HG03575 (cell line): Measurements from ENCODE around the gene DPYSL4.

Experiments used
- ATAC-seq: cut with Tn5 transposase; IDR thresholded peaks from one replicate; pipeline ENCODE4 v1.9.1; 2021; ENCODE audit not compliant: unreplicated experiment, insufficient number of reproducible peaks, low FRiP score; ENCODE audit errors: extremely low read depth

DPYSL4 gene

DNA sequence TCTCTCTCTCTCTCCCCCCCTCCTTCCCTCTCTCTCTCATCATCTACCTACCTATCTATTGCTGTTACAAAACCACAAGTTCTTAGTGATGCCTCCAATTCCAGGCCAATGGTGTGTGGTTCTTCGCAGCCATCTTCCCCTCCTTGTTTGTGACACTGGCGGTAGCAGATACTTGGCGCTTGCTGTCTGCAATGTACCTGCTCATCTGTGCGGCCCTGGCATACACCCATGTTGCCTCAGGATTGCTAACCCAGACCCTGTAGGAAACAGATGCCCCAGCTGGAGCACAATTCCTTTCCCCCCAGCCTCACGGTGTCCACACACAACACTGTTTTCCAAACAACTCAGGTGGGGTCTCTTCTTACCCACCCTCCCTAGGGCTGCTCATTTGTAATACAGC, 13.6 kb upstream of the DPYSL4 start:
- ATAC-seq = no peak

DNA sequence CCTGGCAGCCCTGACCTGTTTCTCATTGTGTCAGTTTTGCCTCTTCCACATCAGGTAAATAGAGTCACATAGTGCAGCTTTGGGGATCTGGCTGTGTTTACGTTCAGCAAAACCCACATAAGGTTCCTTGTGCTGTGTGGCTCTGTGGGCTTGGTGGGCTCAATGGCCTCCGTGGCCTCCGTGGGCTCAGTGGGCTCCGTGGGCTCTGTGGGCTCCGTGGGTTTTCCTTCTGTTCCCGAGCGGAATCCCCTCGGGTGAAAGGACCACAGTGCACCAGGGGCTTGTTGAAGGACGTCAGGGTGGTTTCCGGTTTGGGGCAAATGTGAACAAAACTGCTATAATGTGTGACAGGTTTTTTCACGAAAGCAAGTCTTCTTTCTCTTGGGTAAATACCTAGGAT, 12.5 kb upstream of the DPYSL4 start:
- ATAC-seq = no peak

DNA sequence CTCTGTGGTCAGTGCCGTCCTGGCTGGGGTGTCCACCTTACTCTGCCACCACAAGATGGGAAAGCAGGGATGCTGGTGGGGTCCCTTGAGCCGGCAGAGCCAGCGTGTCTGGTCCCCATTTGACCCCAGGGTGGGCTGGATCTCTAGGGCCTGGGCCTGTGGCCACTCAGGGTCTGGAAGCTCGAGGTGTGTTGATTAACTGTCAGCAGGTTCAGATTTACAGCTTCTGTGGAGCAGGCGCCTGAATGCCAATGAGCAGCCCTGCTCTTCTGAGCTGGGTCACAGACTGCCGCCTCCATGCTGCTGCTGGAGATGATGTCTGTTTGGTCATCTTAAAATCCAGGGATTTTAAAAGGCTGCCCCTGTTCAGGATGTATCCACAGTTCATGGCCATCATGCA, 11.3 kb upstream of the DPYSL4 start:
- ATAC-seq = no peak

DNA sequence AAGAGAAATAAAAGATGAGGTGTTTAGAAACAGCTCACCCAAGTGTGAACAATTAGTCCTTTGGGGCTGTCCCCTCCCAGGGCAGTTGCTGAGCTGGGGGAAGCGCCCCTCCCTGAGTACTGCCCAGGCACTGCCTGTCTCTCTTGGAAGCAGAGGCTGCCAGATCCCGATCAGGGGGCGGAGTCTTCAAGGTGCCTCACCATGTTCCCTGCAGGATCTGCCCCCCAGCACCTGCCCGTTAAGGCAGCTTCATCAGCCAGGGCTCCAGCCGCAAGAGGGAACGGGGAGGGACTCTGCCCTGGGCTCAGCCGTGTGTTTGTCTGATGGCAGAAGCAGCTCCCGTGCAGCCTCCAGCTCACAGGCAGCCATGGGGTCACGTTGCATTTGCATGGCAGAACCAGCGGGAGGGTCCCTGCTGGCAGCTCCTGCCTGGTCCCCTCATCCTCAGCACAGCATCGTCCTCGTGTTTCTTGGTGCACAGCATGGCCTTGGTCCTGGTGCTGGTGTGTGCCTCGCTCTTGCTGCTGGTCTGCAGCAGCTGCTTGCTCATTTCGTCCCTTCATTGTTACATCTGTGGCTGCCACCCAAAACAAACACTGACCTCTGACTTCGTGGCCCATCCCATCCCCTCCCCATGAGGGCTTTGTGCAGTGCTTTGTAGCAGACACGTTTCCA, 10.7 kb upstream of the DPYSL4 start:
- no peak for ATAC-seq

DNA sequence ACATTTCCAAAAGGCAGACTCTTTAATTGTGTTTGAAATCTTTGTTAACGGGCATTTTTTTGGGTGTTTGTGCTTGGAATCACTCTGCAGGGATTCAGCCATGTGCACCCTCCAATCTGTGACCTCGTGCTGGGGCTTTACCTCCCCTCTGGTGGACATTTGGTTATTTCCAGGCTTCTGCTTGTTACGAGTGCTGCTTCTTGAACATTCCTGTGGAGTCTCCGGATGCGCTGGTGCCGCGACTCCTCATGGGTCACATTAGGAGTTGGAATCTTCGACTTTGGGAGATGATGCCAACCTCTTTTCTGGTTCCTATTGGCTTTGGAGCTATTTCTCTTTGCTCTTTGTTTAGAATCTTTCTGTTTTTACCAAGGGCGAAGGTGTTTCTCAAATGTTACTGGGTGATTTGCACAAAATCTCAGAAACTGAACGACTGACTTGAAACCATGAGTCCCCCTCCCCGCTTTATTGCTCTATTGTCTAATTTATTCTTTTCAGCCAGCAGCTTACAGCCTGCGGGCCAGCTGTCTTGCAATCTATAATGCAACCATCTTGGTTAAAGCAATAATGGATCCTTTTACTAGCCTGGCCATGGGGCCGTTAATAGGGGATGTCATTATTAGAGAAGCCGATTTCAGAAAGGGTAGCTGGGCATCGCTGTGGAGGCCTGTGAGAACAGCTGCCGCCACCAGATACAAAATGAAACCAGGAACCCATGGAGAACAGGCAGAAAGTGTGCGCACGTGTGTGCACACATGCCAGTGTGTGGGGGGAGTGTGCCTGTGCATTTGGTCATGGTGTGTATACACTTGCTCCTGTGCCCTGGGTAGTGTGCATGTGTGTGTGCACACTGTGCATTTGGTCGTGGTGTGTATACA, 9.9 kb upstream of the DPYSL4 start:
- no peak for ATAC-seq

DNA sequence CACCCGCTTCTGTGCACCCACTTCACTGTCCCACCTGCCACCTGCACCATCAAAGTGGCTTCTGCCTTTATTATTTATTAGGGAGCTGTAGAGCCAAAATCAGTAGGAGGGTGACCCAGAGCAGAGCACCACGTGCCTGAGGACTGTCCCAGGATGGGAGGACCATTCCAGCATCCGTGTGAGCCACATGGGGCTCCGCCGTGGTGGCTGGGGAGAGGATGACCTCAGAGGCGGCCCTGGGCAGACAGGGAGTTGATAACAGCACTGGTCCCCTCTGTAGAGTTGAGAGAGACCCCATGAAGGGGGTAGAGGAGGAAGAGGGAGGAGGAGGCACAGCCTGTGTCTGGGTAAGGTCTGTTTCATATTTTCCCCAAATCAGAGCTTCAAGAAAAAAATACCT, 8.7 kb upstream of the DPYSL4 start:
- no peak for ATAC-seq

DNA sequence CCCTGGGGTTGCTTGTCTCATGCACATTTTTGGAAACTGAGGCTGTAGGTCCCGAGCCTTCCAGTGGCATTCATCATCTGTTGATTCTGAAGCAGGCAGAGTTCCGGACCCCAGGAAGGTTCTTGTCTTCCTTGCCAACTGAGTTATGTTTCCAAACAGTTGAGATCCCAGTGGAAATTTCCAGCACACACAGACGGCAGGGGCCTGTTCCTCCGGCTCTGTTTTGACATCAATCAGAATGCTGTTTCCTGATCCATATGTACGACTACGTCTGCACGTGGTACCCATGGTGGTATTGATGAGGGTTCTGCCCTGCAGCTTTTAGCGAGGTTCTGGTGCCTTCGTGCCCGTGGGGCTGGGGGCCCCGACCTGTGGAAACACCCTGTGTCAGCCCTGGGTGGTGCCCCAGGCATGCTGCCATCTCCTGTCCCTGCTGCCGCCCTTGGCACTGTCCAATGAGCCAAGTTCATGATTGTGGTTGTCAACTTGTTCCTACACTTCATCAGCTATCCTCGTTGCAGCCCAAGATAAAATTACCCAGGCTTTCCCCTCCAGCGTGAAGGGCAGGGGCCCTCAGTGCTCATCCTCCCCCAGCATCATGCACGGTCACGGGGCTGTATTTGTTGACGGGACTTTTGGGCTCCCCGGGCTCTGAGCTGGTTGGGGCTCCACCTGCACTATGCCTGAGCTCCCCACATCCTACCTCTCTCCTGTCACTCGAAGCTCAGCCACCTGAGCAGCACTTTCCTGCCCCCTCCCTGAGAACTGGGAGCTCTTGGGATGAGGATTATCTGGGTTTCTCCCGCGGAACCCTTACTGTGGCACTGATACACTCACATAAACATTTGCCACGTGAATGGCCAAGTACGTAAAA, 7.8 kb upstream of the DPYSL4 start:
- ATAC-seq = no peak

DNA sequence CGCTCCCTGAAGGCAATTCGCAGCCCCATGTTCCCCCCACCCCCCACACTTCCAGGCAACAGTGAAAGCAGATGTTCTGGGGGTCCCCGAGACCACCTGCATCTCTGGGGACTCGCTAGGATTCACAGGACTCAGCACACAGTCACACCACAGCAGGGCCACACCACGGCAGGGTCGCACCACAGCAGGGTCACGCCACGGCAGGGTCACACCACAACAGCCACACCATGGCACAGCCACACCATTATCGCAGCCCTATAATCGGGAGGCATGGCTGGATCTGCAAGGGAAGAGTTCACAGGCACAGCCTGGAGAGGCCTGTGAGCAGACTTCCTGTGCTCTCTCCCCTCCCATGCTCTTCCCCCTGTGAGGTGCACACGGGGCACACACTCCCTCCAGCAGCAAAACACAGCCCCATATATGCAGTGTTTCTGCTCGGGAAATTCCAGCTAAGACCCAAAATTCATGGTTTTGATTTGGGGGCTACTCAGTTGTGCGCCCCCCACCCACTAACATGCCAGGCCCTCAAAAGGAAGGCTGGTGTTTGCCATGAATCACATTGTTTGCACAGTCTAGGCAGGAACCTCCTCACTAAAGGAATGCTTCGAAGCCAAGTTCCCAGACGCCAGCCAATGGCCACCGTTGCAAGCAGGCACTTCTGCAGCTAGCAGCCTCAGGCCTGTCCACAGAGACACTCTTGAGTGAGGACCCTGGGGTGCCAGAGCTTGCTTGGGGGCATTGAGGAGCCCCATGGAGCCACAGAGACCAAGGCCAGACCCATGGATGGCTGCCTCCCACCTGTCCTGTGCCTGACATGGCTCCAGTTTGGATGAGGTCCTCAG, 7.0 kb upstream of the DPYSL4 start:
- no peak for ATAC-seq

DNA sequence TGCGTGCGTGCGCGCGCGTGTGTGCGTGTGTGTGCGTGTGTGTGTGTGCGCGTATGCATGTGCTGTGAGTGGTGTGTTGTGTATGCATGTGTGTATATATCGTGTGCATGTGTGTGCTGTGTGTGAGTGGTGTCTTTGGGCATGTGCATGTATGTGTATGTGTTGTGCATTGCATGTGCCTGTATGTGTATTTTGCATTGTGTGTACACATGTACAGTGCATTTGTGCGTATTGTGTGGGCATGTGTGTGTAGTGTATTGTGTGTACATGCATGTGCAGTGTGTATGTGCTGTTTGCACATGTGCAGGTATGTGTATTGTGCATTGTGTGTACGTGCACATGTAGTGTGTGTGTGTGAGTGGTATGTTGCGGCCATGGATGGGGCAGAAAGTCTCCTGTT, 6.0 kb upstream of the DPYSL4 start:
- ATAC-seq = no peak

DNA sequence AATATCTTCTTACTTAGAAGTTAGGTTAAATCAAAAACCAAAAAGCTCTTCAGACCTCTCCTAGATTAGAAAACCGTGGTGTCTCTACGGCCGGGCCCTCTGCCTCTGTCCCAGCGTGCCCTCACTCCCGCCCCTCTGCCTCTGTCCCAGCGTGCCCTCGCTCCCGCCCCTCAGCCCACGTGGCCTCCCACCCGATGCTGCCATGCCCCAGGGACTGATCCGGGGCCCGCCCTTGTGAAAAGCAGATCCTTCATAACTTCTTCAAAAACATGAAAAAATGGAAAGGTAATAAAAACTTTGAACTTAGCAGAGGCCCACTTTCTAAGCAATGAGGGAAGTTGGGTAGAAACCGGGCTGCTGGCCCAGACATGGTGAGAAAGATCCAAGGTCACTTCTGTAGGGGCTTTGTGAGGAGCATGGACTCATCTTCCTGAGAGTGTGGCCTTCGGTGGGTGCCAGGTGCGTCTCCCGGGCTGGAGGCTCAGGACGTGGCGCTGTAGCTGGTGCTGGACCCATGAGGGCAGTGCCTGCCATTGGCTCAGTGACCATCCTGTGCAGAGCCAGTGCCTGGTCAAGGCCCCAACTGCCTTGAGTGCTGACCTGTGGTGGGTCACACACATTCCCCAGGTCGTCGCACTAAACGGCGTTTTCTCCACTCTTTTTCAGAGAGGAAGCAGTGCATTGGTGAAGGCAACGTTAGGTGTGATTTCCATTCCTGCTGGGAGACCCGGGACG, 4.9 kb upstream of the DPYSL4 start:
- ATAC-seq = no peak

DNA sequence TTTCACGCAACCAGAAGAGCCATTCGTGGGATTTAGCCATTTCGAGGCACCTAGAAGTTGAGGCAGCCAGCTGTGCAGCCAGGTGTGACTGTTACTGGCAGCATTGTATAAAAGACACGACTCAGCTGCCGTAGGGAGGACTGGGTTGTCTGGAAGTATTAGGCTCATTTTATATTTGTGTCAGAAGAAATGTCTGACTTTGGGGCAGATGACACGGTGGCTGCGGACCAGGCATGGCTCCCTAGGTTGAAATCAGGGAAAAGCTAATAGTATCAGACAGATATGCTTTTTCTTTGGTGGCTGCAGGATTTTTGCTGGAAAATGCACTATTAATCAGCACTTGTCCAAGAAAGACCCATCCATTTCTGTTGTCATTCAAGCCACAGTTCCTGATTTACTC, 4.2 kb upstream of the DPYSL4 start:
- no peak for ATAC-seq

DNA sequence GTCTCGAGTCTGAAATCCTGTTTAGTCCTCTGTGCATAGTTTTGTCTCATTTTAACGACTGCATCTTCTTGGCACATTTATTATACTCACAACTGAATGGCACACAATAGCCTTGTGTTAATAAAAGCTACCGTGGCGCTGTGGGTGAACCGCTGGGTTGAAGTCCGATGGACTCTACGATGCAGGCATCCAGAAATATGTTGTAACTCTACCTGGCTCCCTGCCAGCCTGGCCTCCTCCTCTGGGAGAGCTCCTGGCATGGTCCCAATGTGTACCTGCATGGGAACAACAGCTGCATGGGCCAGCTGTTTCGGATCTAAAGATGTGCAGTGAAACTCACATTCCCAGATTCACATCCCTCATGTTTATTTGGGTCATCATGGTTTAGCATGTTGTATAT, 3.7 kb upstream of the DPYSL4 start:
- no peak for ATAC-seq

DNA sequence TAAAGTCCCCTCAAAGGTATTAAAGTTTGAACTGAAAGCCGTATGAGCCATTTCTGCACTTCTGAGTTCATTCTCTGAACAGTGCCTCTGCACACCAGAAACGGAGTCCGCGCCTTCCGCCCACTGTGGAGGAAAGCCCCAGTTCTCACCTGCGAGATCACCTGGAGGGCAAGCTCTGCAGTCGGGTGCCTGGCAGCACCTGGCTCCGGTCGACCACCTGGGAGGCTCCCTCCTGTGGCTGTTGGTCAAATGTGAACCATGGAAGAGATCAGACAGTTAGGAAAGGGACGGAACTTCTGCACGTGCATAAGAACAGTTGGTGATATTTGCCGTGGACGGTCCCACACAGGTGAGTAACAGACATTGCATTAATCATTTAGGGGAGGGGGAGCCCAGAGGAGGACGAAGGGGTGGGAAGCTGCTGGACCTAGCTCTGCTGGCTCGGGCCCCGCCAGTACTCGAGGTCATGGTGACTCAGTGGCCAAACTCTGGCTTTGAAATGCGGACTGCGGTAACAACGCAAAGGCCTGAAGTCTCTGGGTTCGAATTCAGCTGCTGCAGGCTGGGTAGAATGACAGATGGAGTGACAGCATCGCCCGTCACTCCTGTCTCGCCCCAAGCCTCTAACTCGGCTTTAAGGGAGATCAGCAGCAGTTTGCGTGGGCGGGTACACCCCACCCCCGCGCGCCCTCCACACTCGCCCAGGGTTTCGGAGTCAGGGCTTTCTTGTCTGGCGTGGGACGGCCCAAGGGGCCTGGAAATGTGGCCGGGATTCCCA, 1.7 kb upstream of the DPYSL4 start:
- no peak for ATAC-seq

DNA sequence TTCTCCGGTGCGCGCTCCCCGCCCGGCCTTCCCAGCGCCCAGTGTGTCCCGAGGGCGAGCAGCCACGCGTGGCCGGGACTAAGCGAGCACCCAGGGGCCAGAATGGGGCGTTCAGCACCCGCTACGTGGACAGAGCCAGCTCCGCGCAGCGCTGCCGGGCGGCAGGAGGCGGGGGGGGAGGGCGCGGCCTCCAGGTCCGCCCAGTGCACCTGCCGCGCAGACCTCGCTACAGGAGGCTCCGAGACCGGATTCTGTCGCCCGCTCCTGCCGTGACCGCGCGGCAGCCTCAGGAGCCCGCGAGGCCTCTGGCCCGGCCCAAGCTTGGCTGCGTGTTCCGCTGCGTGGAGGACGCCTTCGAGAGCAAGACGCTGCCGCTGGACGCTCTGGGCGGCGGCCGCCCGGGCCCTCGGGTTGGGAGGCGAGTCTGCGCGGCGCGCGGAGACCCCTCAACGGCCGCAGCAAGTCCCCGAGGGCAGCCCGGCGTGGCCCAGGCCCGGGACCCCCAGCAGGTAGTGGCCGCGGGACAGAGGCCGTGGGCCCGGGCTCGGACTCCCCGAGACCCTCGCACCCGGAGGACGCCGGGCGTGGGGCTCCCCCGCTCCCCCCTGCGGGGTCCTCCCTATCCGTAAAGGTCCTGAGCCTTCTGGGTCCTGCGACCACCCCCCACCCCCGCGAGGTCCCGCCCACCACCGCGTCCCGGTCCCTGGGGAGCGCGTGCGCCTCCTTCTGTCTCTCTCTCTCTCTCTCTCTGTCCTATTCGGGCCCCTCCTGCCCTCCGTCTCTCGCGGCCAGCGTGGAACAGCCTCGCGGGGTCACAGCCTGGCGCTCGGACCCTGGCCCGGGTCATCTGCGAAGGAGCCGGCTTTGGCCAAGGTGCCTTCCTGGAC, 904 bp upstream of the DPYSL4 start:
- no peak for ATAC-seq

DNA sequence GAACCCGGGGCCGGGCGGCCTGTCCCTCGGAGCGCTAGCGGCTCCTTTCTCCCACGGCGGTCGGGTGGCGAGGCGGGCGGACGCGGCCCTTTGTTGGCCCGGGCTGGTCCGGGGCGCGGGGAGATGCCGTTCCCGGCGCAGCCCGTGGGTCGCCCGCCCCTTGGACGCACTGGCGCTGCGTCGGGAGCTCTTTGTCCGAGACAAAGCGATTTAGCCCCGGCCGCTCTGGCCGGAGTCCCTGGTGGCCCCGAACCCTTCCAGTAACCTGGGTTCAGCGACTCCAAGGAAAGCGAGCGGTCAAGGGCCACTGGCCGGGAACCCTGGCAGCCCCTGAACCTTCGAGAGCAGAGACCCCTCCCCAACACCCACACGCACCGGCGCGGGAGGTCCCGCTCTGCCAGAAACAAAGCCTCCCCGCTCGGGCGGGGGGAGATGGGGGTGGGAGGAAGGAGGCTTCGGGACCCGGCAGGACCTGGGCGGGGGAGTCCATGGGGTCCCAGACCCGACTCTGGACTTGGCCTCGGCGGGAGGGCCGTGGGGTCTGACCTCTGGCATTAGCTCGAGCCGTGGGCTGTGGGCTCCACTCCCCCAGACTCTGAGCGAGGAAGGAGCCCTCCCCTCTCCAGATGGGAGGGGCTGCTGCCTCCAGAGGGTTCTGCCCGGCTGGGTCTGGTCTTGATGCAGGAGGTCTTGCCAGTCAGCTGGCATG, 836 bp downstream of the DPYSL4 start:
- ATAC-seq = no peak

DNA sequence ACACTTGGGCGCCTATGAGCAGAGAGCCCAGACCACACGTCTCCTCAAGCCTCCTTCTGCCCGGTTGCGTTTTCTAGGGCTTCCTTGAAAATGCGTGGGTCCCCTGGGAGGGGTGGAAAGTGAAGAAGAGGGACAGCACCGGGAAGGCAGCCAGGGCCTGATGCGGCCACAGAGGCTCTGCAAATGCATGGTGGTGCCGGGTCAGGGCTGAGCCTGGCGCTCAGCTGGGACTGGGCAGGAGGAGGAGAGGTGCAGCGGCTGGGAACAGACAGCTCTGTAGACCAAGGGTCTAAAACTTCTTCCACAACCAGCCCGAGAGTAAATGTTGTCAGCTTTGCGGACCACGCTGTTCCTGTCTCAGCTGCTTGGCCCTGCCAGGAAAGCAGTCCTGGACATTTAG, 1.6 kb downstream of the DPYSL4 start:
- no peak for ATAC-seq
